ENCODE measurements around the gene UNC80. TPM values are rescaled to one million over a fixed set of nuclear protein-coding genes. Genes with fewer than 3 reads are reported as not detected.

Gene UNC80
- total RNA-seq, 1 donor from 2014 or later = 0.17 TPM

- DNase-seq = no peak
These were observed 142.2 kb downstream of the UNC80 start for GRCh38 chr2:209913786-209914345.

GRCh38 chr2:209917154-209917771, 145.6 kb downstream of the UNC80 start:
- DNase-seq = no peak

GRCh38 chr2:209918251-209918650, 146.6 kb downstream of the UNC80 start:
- no peak for DNase-seq

- DNase-seq = no peak
These were observed 150.5 kb downstream of the UNC80 start for GRCh38 chr2:209922116-209922515.

GRCh38 chr2:209929369-209929768, 157.7 kb downstream of the UNC80 start:
- DNase-seq = no peak

- DNase-seq = peak; percentile 28
These were observed 162.2 kb downstream of the UNC80 start for GRCh38 chr2:209933499-209934483.

GRCh38 chr2:209936106-209936666, 164.6 kb downstream of the UNC80 start:
- peak; percentile 12 for DNase-seq

- DNase-seq = peak; percentile 12
These were observed 166.3 kb downstream of the UNC80 start for GRCh38 chr2:209937893-209938292.

GRCh38 chr2:209938906-209939305, 167.3 kb downstream of the UNC80 start:
- no peak for DNase-seq

GRCh38 chr2:209940936-209941335, 169.3 kb downstream of the UNC80 start:
- DNase-seq = no peak

- no peak for DNase-seq
These were observed 170.8 kb downstream of the UNC80 start for GRCh38 chr2:209942426-209942825.

GRCh38 chr2:209942936-209943605, 171.4 kb downstream of the UNC80 start:
- peak; percentile 12 for DNase-seq

- DNase-seq = no peak
These were observed 172.1 kb downstream of the UNC80 start for GRCh38 chr2:209943776-209944175.

- DNase-seq = peak; percentile 11
These were observed 174.9 kb downstream of the UNC80 start for GRCh38 chr2:209946539-209946938.

- DNase-seq = no peak
These were observed 184.6 kb downstream of the UNC80 start for GRCh38 chr2:209956271-209956670.

- DNase-seq = no peak
These were observed 186.4 kb downstream of the UNC80 start for GRCh38 chr2:209958016-209958415.

- no peak for DNase-seq
These were observed 188.4 kb downstream of the UNC80 start for GRCh38 chr2:209960045-209960444.

GRCh38 chr2:209960676-209961630, 189.3 kb downstream of the UNC80 start:
- DNase-seq = peak; percentile 73

- DNase-seq = no peak
These were observed 194.1 kb downstream of the UNC80 start for GRCh38 chr2:209965723-209966122.

- DNase-seq = no peak
These were observed 198.1 kb downstream of the UNC80 start for GRCh38 chr2:209969692-209970091.

GRCh38 chr2:209970271-209970670, 198.6 kb downstream of the UNC80 start:
- no peak for DNase-seq

Data from dermis blood vessel endothelial cell (primary cell).